Measurements from ENCODE around the gene CDKN1A. TPM values are rescaled to one million over a fixed set of nuclear protein-coding genes. Genes with fewer than 3 reads are reported as not detected.

CDKN1A gene
- total RNA-seq, 1 experiment from 2014 or later = 17.4 TPM

DNA sequence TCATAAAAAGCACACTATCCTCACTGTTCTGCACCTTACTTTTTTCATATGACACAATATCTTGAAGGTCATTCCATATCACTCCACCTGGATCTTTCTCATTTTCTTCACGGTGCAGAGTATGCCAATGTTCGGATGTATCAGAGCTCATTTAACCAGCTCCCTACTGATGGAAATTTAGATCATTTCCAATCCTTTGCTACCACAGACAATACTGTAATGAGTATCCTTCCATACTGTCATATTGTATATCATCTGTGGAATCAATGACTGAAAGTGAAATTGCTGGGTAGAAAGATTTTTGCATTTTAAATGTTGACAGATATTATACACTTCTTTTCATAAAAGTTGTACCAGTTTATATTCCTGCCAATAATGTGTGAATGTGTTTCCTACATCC, 16.9 kb downstream of the CDKN1A start:
- H3K4me1 ChIP-seq (ENCODE audit: insufficient read depth, low read length) = no peaks in the 10 kb centered on the region
- Mint-ChIP-seq H3K4me1 (peaks cover 0 to 4% of the 10 kb centered on the region in 2 experiments; a peak in 1 of 4 replicates), H3K27ac (no peak overlapping the region)

More for the DNA sequence above, 16.9 kb downstream of the CDKN1A start:
- H4K5ac ChIP-seq (ENCODE audit: insufficient read length, low read depth, low read length) = no peak overlapping the region
- H2BK20ac ChIP-seq (ENCODE audit: low read depth, low read length, poor library complexity, severe bottlenecking) = no peak overlapping the region
- no peak overlapping the region for H4K8ac ChIP-seq (replicated peaks; ENCODE audit: insufficient read length, low read depth, low read length)
- H3K9me3 ChIP-seq (ENCODE audit: control insufficient read depth, low read depth, low read length) = no peaks in the 10 kb centered on the region
- Mint-ChIP-seq H3K36me3 (ENCODE audit: insufficient read depth in 1 of 3, low read depth in 3 of 3) (no peaks in the 10 kb centered on the region), H3K9me3 (no peaks in the 10 kb centered on the region), H3K27me3 (ENCODE audit: low read depth) (peaks cover 3% of the 10 kb centered on the region; the same call in 1 of the 2 replicates), H3K4me3 (no peak overlapping the region)
- no peak overlapping the region for H3K4ac ChIP-seq (ENCODE audit: low read depth, low read length)
- no CpG with 5 or more reads among the region's 2 CpGs for WGBS (ENCODE audit: extremely low coverage, insufficient read length, low lambda C conversion rate)
- no peak overlapping the region for H4K91ac ChIP-seq (ENCODE audit: insufficient read length, low read depth, low read length)
- H2BK5ac ChIP-seq (ENCODE audit: insufficient read length, low read length) = no peak overlapping the region
- no peak overlapping the region for H3K27ac ChIP-seq (ENCODE audit: insufficient read length, low read depth, low read length)
- no peak overlapping the region for H3K4me2 ChIP-seq (ENCODE audit: insufficient read depth, insufficient read length, low read length)
- H3T11ph ChIP-seq (ENCODE audit: low read length) = no peak overlapping the region
- no peak overlapping the region for H2AFZ ChIP-seq (ENCODE audit: low read length)
- H2BK12ac ChIP-seq (ENCODE audit: insufficient read length, low read depth, low read length) = no peak overlapping the region
- H3K23me2 ChIP-seq (ENCODE audit: insufficient read length, low read depth, low read length, poor library complexity, severe bottlenecking) = no peaks in the 10 kb centered on the region
- H4K20me1 ChIP-seq (ENCODE audit: control insufficient read depth, insufficient read depth, insufficient read length) = no peaks in the 10 kb centered on the region
- H3K14ac ChIP-seq (ENCODE audit: insufficient read depth, low read length) = no peak overlapping the region
- no peak for DNase-seq
- no peak overlapping the region for H2AK5ac ChIP-seq (ENCODE audit: insufficient read length, low read length)
- no peak overlapping the region for H3K56ac ChIP-seq (ENCODE audit: insufficient read length, low read depth, low read length)
- H3K79me2 ChIP-seq (ENCODE audit: insufficient read depth, low read length) = no peaks in the 10 kb centered on the region
- H2BK15ac ChIP-seq (ENCODE audit: low read depth, low read length) = no peak overlapping the region
- H3K9ac ChIP-seq (ENCODE audit: extremely low read depth, insufficient read length, low read length) = no peak overlapping the region
- no peak overlapping the region for H3K23ac ChIP-seq (ENCODE audit: insufficient read length, low read depth, low read length)
- H3K18ac ChIP-seq (ENCODE audit: insufficient read length, low read depth, low read length) = no peak overlapping the region
- H2BK120ac ChIP-seq (ENCODE audit: low read depth, low read length, poor library complexity, severe bottlenecking) = no peak overlapping the region
- TF ChIP-seq, protein P1, sequence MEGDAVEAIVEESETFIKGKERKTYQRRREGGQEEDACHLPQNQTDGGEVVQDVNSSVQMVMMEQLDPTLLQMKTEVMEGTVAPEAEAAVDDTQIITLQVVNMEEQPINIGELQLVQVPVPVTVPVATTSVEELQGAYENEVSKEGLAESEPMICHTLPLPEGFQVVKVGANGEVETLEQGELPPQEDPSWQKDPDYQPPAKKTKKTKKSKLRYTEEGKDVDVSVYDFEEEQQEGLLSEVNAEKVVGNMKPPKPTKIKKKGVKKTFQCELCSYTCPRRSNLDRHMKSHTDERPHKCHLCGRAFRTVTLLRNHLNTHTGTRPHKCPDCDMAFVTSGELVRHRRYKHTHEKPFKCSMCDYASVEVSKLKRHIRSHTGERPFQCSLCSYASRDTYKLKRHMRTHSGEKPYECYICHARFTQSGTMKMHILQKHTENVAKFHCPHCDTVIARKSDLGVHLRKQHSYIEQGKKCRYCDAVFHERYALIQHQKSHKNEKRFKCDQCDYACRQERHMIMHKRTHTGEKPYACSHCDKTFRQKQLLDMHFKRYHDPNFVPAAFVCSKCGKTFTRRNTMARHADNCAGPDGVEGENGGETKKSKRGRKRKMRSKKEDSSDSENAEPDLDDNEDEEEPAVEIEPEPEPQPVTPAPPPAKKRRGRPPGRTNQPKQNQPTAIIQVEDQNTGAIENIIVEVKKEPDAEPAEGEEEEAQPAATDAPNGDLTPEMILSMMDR (conservative IDR thresholded peaks at IDR 0.05) = no peak
- no peaks in the 10 kb centered on the region for H3K79me1 ChIP-seq (ENCODE audit: insufficient read depth, low read depth, low read length, poor library complexity, severe bottlenecking)
- H3K27me3 ChIP-seq (ENCODE audit: insufficient read depth, low read length) = no peaks in the 10 kb centered on the region

Measured in H9 (cell line).